Liver (tissue), 3 donors: ENCODE results near the gene WDHD1.

Experiments used
- JUND ChIP-seq, 2 donors: IDR thresholded peaks; 2 replicates each; pipeline ENCODE4 v1.6.1; 2016; ENCODE audit warnings: antibody characterized with exemption in 2 of 2
- RAD21 ChIP-seq, 2 donors: IDR thresholded peaks; 2 replicates each; pipeline ENCODE4 v1.6.1; 2016; ENCODE audit warnings: antibody characterized with exemption in 2 of 2, mild to moderate bottlenecking in 2 of 2
- SP1 ChIP-seq: IDR thresholded peaks from 2 replicates; pipeline ENCODE4 v1.6.1; 2018; ENCODE audit warnings: antibody characterized with exemption, mild to moderate bottlenecking
- TF ChIP-seq, protein P1 (sequence below): fragments of 150-350 bp; IDR thresholded peaks from 2 replicates; pipeline ENCODE4 v1.5.1; 2017; ENCODE audit warnings: improper control_type of control experiment, low read depth, low read length; ENCODE audit not compliant: missing input control
- TF ChIP-seq, protein P2 (sequence below): IDR thresholded peaks from 2 replicates; pipeline ENCODE4 v1.6.1; 2016; ENCODE audit warnings: antibody characterized with exemption
- donor health status: healthy.
- donor health status: healthy.

- TF ChIP-seq SP1, result no peak
- TF ChIP-seq, protein P1, sequence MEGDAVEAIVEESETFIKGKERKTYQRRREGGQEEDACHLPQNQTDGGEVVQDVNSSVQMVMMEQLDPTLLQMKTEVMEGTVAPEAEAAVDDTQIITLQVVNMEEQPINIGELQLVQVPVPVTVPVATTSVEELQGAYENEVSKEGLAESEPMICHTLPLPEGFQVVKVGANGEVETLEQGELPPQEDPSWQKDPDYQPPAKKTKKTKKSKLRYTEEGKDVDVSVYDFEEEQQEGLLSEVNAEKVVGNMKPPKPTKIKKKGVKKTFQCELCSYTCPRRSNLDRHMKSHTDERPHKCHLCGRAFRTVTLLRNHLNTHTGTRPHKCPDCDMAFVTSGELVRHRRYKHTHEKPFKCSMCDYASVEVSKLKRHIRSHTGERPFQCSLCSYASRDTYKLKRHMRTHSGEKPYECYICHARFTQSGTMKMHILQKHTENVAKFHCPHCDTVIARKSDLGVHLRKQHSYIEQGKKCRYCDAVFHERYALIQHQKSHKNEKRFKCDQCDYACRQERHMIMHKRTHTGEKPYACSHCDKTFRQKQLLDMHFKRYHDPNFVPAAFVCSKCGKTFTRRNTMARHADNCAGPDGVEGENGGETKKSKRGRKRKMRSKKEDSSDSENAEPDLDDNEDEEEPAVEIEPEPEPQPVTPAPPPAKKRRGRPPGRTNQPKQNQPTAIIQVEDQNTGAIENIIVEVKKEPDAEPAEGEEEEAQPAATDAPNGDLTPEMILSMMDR, result no peak
- TF ChIP-seq JUND (IDR thresholded peaks at IDR 0.05), result no peak
- no peak for TF ChIP-seq RAD21 (IDR thresholded peaks at IDR 0.05)
- TF ChIP-seq, protein P2, sequence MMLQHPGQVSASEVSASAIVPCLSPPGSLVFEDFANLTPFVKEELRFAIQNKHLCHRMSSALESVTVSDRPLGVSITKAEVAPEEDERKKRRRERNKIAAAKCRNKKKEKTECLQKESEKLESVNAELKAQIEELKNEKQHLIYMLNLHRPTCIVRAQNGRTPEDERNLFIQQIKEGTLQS, result no peak
These were observed 47.9 kb downstream of the WDHD1 start for GRCh38 chr14:54979039-54979438.
